Mesenteric fat pad (tissue), 1 donor: Measurements from ENCODE around the gene SMARCB1. TPM values are rescaled to one million over a fixed set of nuclear protein-coding genes. Genes with fewer than 3 reads are reported as not detected.

ENCODE experiments used
- DNase-seq: peaks from one replicate; pipeline ENCODE4 v3.0.0-alpha.2; 2020; ENCODE audit warnings: low spot score
- total RNA-seq: library from RNA; stranded (reverse); fragmentation: NEBNext Ultra II Directional; extraction: Animal tissue kit (Norgen Biotek cat#: 25700); gene quantifications from one replicate; pipeline ENCODE4 v1.2.1, GENCODE V29; 2021
- donor health status: DM: yes; HTN: yes; CAD: no.

The SMARCB1 gene
- total RNA-seq, 1 donor from 2014 or later: 70.7 TPM

- DNase-seq: no peak
Measured at GRCh38 chr22:23828800-23829680, 42.3 kb downstream of the SMARCB1 start.

- DNase-seq: no peak
Measured at GRCh38 chr22:23829845-23830372, 43.1 kb downstream of the SMARCB1 start.

GRCh38 chr22:23831261-23831660 lies 44.5 kb downstream of the SMARCB1 start:
- DNase-seq: no peak

- no peak for DNase-seq
Measured at GRCh38 chr22:23831781-23832180, 45.0 kb downstream of the SMARCB1 start.

- DNase-seq: no peak
Measured at GRCh38 chr22:23832226-23833016, 45.7 kb downstream of the SMARCB1 start.

- DNase-seq: no peak
Measured at GRCh38 chr22:23833017-23833751, 46.4 kb downstream of the SMARCB1 start.

- DNase-seq: peak; percentile 60
Measured at GRCh38 chr22:23833911-23834317, 47.1 kb downstream of the SMARCB1 start.

- peak; percentile 28 for DNase-seq
Measured at GRCh38 chr22:23834406-23834792, 47.6 kb downstream of the SMARCB1 start.

- DNase-seq: peak; percentile 72
Measured at GRCh38 chr22:23834793-23835483, 48.2 kb downstream of the SMARCB1 start.

GRCh38 chr22:23835484-23836144 lies 48.8 kb downstream of the SMARCB1 start:
- DNase-seq: peak; percentile 81

- DNase-seq: no peak
Measured at GRCh38 chr22:23836281-23836680, 49.5 kb downstream of the SMARCB1 start.

GRCh38 chr22:23836692-23837495 lies 50.1 kb downstream of the SMARCB1 start:
- no peak for DNase-seq

GRCh38 chr22:23837496-23837859 lies 50.7 kb downstream of the SMARCB1 start:
- DNase-seq: no peak

GRCh38 chr22:23837911-23838680 lies 51.3 kb downstream of the SMARCB1 start:
- no peak for DNase-seq

GRCh38 chr22:23838681-23839468 lies 52.1 kb downstream of the SMARCB1 start, which contains the start of gene DERL3:
Gene DERL3, minus strand, starts transcription at chr22:23839006. Its CDS starts 19 bp downstream, at chr22:23838987.
- DNase-seq: peak; percentile 97

GRCh38 chr22:23840026-23840425 lies 53.3 kb downstream of the SMARCB1 start:
- no peak for DNase-seq

- no peak for DNase-seq
Measured at GRCh38 chr22:23841292-23841691, 54.5 kb downstream of the SMARCB1 start.
